ENCODE results near the gene OTOP1. TPM values are rescaled to one million over a fixed set of nuclear protein-coding genes. Genes with fewer than 3 reads are reported as not detected.
"Not testable (repeated sequence)": the region's sequence is repeated elsewhere in the genome, so short reads cannot be mapped to it uniquely, and the experiment has no call there.

Gene OTOP1
- total RNA-seq, result not detected

GRCh38 chr4:4226606-4227438 is at the start of gene OTOP1:
OTOP1 (minus strand) TSS chr4:4226929; CDS start chr4:4226864, 65 bp downstream.
- H3K27ac Mint-ChIP-seq, result no peak within 1 kb of the TSS
- ChIA-PET POLR2A (no interaction called here), CTCF (no interaction called here)
- H3K4me1 Mint-ChIP-seq (ENCODE audit: low read depth), result peaks cover 3% of the 10 kb centered on the region
- peaks cover 55% of the 10 kb centered on the region for H3K27me3 Mint-ChIP-seq (ENCODE audit: low read depth)
- no peak within 1 kb of the TSS for H3K4me3 Mint-ChIP-seq
- DNase-seq (no peak), ATAC-seq (no peak)
- H3K36me3 Mint-ChIP-seq (ENCODE audit: low read depth), result peaks cover 6% of the 10 kb centered on the region
- no peaks in the 10 kb centered on the region for H3K9me3 Mint-ChIP-seq (ENCODE audit: insufficient read depth)

GRCh38 chr4:4274226-4274625 is 47.5 kb upstream of the OTOP1 start:
- ATAC-seq (no peak), DNase-seq (no peak)
- H3K9me3 Mint-ChIP-seq (ENCODE audit: insufficient read depth), result no peaks in the 10 kb centered on the region
- CTCF ChIA-PET, result interaction anchor here (1.2 to 1.9 kb wide), 3 partner anchors 10 to 16 kb away, joined by 3 to 10 read pairs (median 5); partner anchors contain the start of genes LYAR and ZBTB49
- H3K27me3 Mint-ChIP-seq (ENCODE audit: low read depth), result no peaks in the 10 kb centered on the region
- H3K4me3 Mint-ChIP-seq, result no peak overlapping the region
- peaks cover 53% of the 10 kb centered on the region for H3K36me3 Mint-ChIP-seq (ENCODE audit: low read depth)
- peaks cover 19% of the 10 kb centered on the region for H3K4me1 Mint-ChIP-seq (ENCODE audit: low read depth)
- no peak overlapping the region for H3K27ac Mint-ChIP-seq
- POLR2A ChIA-PET, result no interaction called here

- DNase-seq (no peak), ATAC-seq (no peak)
- ChIA-PET CTCF (interaction anchor here (1.0 kb wide), 1 partner anchor 12 kb away, joined by 3 read pairs; no protein-coding TSS in a partner anchor), POLR2A (no interaction called here)
- H3K9me3 Mint-ChIP-seq (ENCODE audit: insufficient read depth), result no peaks in the 10 kb centered on the region
- H3K4me3 Mint-ChIP-seq, result no peak overlapping the region
- H3K4me1 Mint-ChIP-seq (ENCODE audit: low read depth), result peaks cover 25% of the 10 kb centered on the region
- peaks cover 56% of the 10 kb centered on the region for H3K36me3 Mint-ChIP-seq (ENCODE audit: low read depth)
- H3K27ac Mint-ChIP-seq, result peak overlapping the region; percentile 14
- no peaks in the 10 kb centered on the region for H3K27me3 Mint-ChIP-seq (ENCODE audit: low read depth)
Measured at GRCh38 chr4:4271912-4272311, 45.2 kb upstream of the OTOP1 start.

- CTCF ChIA-PET, result interaction anchor here (1.0 kb wide), 1 partner anchor 10 kb away, joined by 7 read pairs; no protein-coding TSS in a partner anchor
- POLR2A ChIA-PET, result interaction anchor here (2.0 kb wide), 1 partner anchor 22 kb away, joined by 10 read pairs; the partner anchor contains the start of gene TMEM128
- H3K4me1 Mint-ChIP-seq (ENCODE audit: low read depth), result peaks cover 26% of the 10 kb centered on the region
- peak overlapping the region; percentile 86 for H3K27ac Mint-ChIP-seq
- peaks cover 64% of the 10 kb centered on the region for H3K36me3 Mint-ChIP-seq (ENCODE audit: low read depth)
- H3K27me3 Mint-ChIP-seq (ENCODE audit: low read depth), result no peaks in the 10 kb centered on the region
- peak overlapping the region; percentile 27 for H3K4me3 Mint-ChIP-seq
- ATAC-seq (no peak), DNase-seq (no peak)
- no peaks in the 10 kb centered on the region for H3K9me3 Mint-ChIP-seq (ENCODE audit: insufficient read depth)
Measured at GRCh38 chr4:4270529-4270928, 43.8 kb upstream of the OTOP1 start.

- peaks cover 63% of the 10 kb centered on the region for H3K36me3 Mint-ChIP-seq (ENCODE audit: low read depth)
- H3K27me3 Mint-ChIP-seq (ENCODE audit: low read depth), result no peaks in the 10 kb centered on the region
- ChIA-PET CTCF (interaction anchor here (1.0 kb wide), 1 partner anchor 10 kb away, joined by 7 read pairs; no protein-coding TSS in a partner anchor), POLR2A (interaction anchor here (0.7 to 2.0 kb wide), 2 partner anchors 10 to 22 kb away, joined by 5 to 10 read pairs; partner anchors contain the start of gene TMEM128)
- peak; percentile 78 for ATAC-seq
- DNase-seq, result peak; percentile 42
- H3K9me3 Mint-ChIP-seq (ENCODE audit: insufficient read depth), result no peaks in the 10 kb centered on the region
- peak overlapping the region; percentile 63 for H3K4me3 Mint-ChIP-seq
- peak overlapping the region; percentile 88 for H3K27ac Mint-ChIP-seq
- H3K4me1 Mint-ChIP-seq (ENCODE audit: low read depth), result peaks cover 26% of the 10 kb centered on the region
Measured at GRCh38 chr4:4269856-4270255, 43.1 kb upstream of the OTOP1 start.

- DNase-seq, result peak; percentile 53
- ChIA-PET CTCF (interaction anchor here (1.0 to 2.1 kb wide), 5 partner anchors 9 to 161 kb away, joined by 3 to 13 read pairs (median 4); no protein-coding TSS in a partner anchor), POLR2A (interaction anchor here (0.7 to 2.0 kb wide), 2 partner anchors 9 to 21 kb away, joined by 5 to 10 read pairs; partner anchors contain the start of gene TMEM128)
- peak overlapping the region; percentile 63 for H3K4me3 Mint-ChIP-seq
- no peaks in the 10 kb centered on the region for H3K27me3 Mint-ChIP-seq (ENCODE audit: low read depth)
- peaks cover 57% of the 10 kb centered on the region for H3K36me3 Mint-ChIP-seq (ENCODE audit: low read depth)
- H3K27ac Mint-ChIP-seq, result peak overlapping the region; percentile 88
- peak; percentile 77 for ATAC-seq
- peaks cover 26% of the 10 kb centered on the region for H3K4me1 Mint-ChIP-seq (ENCODE audit: low read depth)
- no peaks in the 10 kb centered on the region for H3K9me3 Mint-ChIP-seq (ENCODE audit: insufficient read depth)
Measured at GRCh38 chr4:4269331-4269731, 42.6 kb upstream of the OTOP1 start.

GRCh38 chr4:4268776-4269175 is 42.0 kb upstream of the OTOP1 start:
- CTCF ChIA-PET, result interaction anchor here (0.9 to 2.1 kb wide), 6 partner anchors 9 to 161 kb away, joined by 3 to 13 read pairs (median 4); no protein-coding TSS in a partner anchor
- Mint-ChIP-seq H3K4me1 (ENCODE audit: low read depth) (peaks cover 25% of the 10 kb centered on the region), H3K27me3 (ENCODE audit: low read depth) (no peaks in the 10 kb centered on the region), H3K27ac (peak overlapping the region; percentile 88), H3K36me3 (ENCODE audit: low read depth) (peaks cover 55% of the 10 kb centered on the region), H3K9me3 (ENCODE audit: insufficient read depth) (no peaks in the 10 kb centered on the region), H3K4me3 (peak overlapping the region; percentile 63)
- DNase-seq (no peak), ATAC-seq (no peak)
- POLR2A ChIA-PET, result interaction anchor here (2.0 kb wide), 1 partner anchor 20 kb away, joined by 10 read pairs; the partner anchor contains the start of gene TMEM128

- no peaks in the 10 kb centered on the region for H3K9me3 Mint-ChIP-seq (ENCODE audit: insufficient read depth)
- ATAC-seq, result no peak
- peaks cover 54% of the 10 kb centered on the region for H3K36me3 Mint-ChIP-seq (ENCODE audit: low read depth)
- H3K4me1 Mint-ChIP-seq (ENCODE audit: low read depth), result peaks cover 25% of the 10 kb centered on the region
- H3K27me3 Mint-ChIP-seq (ENCODE audit: low read depth), result no peaks in the 10 kb centered on the region
- no peak for DNase-seq
- CTCF ChIA-PET, result interaction anchor here (0.9 to 2.1 kb wide), 7 partner anchors 8 to 67 kb away, joined by 3 to 13 read pairs (median 3); partner anchors contain the start of gene TMEM128
- POLR2A ChIA-PET, result interaction anchor here (1.1 kb wide), 1 partner anchor 20 kb away, joined by 3 read pairs; the partner anchor contains the start of gene TMEM128
- no peak overlapping the region for H3K27ac Mint-ChIP-seq
- no peak overlapping the region for H3K4me3 Mint-ChIP-seq
Measured at GRCh38 chr4:4267981-4268380, 41.3 kb upstream of the OTOP1 start.

GRCh38 chr4:4260185-4260751 is 33.5 kb upstream of the OTOP1 start:
- DNase-seq (peak; percentile 40), ATAC-seq (peak; percentile 98)
- ChIA-PET CTCF (interaction anchor here (0.7 to 3.7 kb wide), 31 partner anchors 8 to 260 kb away, joined by 3 to 68 read pairs (median 5); partner anchors contain the start of gene TMEM128), POLR2A (interaction anchor here (0.9 to 1.6 kb wide), 3 partner anchors 9 to 32 kb away, joined by 3 to 6 read pairs (median 5); partner anchors contain the start of gene TMEM128)
- H3K4me1 Mint-ChIP-seq (ENCODE audit: low read depth), result peaks cover 3% of the 10 kb centered on the region
- no peaks in the 10 kb centered on the region for H3K36me3 Mint-ChIP-seq (ENCODE audit: low read depth)
- H3K9me3 Mint-ChIP-seq (ENCODE audit: insufficient read depth), result no peaks in the 10 kb centered on the region
- no peak overlapping the region for H3K4me3 Mint-ChIP-seq
- peaks cover under 1% of the 10 kb centered on the region for H3K27me3 Mint-ChIP-seq (ENCODE audit: low read depth)
- no peak overlapping the region for H3K27ac Mint-ChIP-seq

- Mint-ChIP-seq H3K9me3 (ENCODE audit: insufficient read depth) (no peaks in the 10 kb centered on the region), H3K4me1 (ENCODE audit: low read depth) (peaks cover 3% of the 10 kb centered on the region), H3K27ac (no peak overlapping the region), H3K4me3 (no peak overlapping the region), H3K27me3 (ENCODE audit: low read depth) (peaks cover 3% of the 10 kb centered on the region), H3K36me3 (ENCODE audit: low read depth) (no peaks in the 10 kb centered on the region)
- DNase-seq, result no peak
- POLR2A ChIA-PET, result interaction anchor here (0.9 to 1.6 kb wide), 3 partner anchors 10 to 33 kb away, joined by 3 to 6 read pairs (median 5); partner anchors contain the start of gene TMEM128
- no peak for ATAC-seq
- CTCF ChIA-PET, result interaction anchor here (0.7 to 3.7 kb wide), 31 partner anchors 9 to 260 kb away, joined by 3 to 68 read pairs (median 5); partner anchors contain the start of gene TMEM128
Measured at GRCh38 chr4:4259484-4260100, 32.9 kb upstream of the OTOP1 start.

- H3K4me1 Mint-ChIP-seq (ENCODE audit: low read depth); H3K36me3 Mint-ChIP-seq (ENCODE audit: low read depth); H3K9me3 Mint-ChIP-seq (ENCODE audit: insufficient read depth); CTCF ChIA-PET; ATAC-seq; H3K4me3 Mint-ChIP-seq; H3K27ac Mint-ChIP-seq; DNase-seq: not testable (repeated sequence)
- POLR2A ChIA-PET, result interaction anchor here (1.0 kb wide), 1 partner anchor 10 kb away, joined by 3 read pairs; the partner anchor contains the start of gene TMEM128
- peaks cover 10% of the 10 kb centered on the region for H3K27me3 Mint-ChIP-seq (ENCODE audit: low read depth)
Measured at GRCh38 chr4:4257705-4258104, 31.0 kb upstream of the OTOP1 start.

Data from activated CD8-positive, alpha-beta T cell treated with anti-CD3 and anti-CD28 coated beads, Interleukin-2, amount 10 ng/mL, durations not matched to agents 7 days and 5 days (primary cell).